HFFc6 (cell line): ENCODE measurements around the gene XCL2. TPM values are rescaled to one million over a fixed set of nuclear protein-coding genes. Genes with fewer than 3 reads are reported as not detected.

Experiments
- DNase-seq: peaks from one replicate; pipeline ENCODE4 v3.0.0-alpha.2; 2018
- H3K27ac Mint-ChIP-seq: 2 replicates; pipeline ENCODE4 v1.8.0; 2020; ENCODE audit warnings: mild to moderate bottlenecking, mixed read lengths
- H3K27me3 Mint-ChIP-seq: 2 replicates; pipeline ENCODE4 v1.8.0; 2021; ENCODE audit warnings: mild to moderate bottlenecking, moderate library complexity, mixed read lengths; ENCODE audit not compliant: insufficient read depth
- H3K36me3 Mint-ChIP-seq: 2 replicates; pipeline ENCODE4 v1.8.0; 2021; ENCODE audit warnings: low read depth, mixed read lengths
- H3K4me1 Mint-ChIP-seq: 2 replicates; pipeline ENCODE4 v1.8.0; 2020; ENCODE audit warnings: low read depth, mixed read lengths
- H3K4me3 Mint-ChIP-seq: 2 replicates; pipeline ENCODE4 v1.8.0; 2020; ENCODE audit warnings: mild to moderate bottlenecking, moderate library complexity, mixed read lengths
- H3K9me3 Mint-ChIP-seq: 2 replicates; pipeline ENCODE4 v1.8.0; 2020; ENCODE audit warnings: mild to moderate bottlenecking, mixed read lengths
- total RNA-seq, 6 experiments: library from RNA; stranded (reverse); fragmentation: NEBNext Ultra II Directional; extraction: Animal tissue kit (Norgen Biotek cat#: 25700); gene quantifications; 2 replicates in 1 of 6; 3 replicates in 5 of 6; pipeline ENCODE4 v1.2.3, GENCODE V29; 2021
- TF ChIP-seq, protein P1 (sequence below): fragments of 200-600 bp; sonication (generic); IDR thresholded peaks from 2 replicates; pipeline ENCODE4 v1.5.0; 2021; ENCODE audit warnings: antibody characterized with exemption, mild to moderate bottlenecking

Gene XCL2
- total RNA-seq, 6 experiments from 2014 or later, result not detected

DNA sequence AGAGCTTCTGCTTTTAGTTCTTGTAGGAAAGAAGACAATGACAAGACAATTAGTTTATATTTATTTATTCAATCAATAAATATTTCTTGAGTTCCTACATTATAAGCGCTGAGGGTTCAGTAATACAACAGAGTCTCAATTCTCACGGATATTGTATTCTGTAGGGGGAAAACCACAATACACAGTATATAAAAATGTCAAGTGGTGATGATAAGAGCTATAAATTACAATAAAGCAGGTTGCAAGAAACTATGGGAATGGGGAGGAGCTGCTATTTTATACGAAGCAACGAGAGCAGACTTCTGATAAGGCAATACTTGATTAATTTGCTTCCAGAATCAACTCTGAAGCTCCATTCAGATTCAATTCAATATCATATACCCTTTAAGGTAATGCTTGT is 22.0 kb upstream of the XCL2 start:
- Mint-ChIP-seq H3K27me3 (peaks cover 3% of the 10 kb centered on the region), H3K9me3 (no peaks in the 10 kb centered on the region), H3K4me1 (no peaks in the 10 kb centered on the region), H3K36me3 (no peaks in the 10 kb centered on the region), H3K4me3 (no peak overlapping the region), H3K27ac (no peak overlapping the region)
- TF ChIP-seq, protein P1, sequence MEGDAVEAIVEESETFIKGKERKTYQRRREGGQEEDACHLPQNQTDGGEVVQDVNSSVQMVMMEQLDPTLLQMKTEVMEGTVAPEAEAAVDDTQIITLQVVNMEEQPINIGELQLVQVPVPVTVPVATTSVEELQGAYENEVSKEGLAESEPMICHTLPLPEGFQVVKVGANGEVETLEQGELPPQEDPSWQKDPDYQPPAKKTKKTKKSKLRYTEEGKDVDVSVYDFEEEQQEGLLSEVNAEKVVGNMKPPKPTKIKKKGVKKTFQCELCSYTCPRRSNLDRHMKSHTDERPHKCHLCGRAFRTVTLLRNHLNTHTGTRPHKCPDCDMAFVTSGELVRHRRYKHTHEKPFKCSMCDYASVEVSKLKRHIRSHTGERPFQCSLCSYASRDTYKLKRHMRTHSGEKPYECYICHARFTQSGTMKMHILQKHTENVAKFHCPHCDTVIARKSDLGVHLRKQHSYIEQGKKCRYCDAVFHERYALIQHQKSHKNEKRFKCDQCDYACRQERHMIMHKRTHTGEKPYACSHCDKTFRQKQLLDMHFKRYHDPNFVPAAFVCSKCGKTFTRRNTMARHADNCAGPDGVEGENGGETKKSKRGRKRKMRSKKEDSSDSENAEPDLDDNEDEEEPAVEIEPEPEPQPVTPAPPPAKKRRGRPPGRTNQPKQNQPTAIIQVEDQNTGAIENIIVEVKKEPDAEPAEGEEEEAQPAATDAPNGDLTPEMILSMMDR, result no peak
- DNase-seq, result no peak

DNA sequence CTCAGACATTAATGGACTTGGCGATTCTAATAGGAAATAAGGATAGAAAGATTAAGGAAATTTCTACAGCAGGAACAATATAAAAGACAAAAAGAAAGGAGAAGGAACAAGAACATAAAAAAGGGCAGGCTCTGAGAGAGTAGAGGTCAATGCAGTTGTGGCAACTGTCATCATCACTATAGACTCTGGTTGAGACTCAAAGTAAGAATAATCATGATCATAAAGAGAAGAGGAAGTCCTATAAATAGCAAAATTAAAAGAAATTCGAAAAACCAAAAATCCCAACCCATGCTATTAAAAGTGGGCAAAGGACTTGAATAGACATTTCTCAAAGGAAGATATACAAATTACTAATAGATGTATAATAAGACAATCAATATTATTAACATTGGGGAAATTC is 18.2 kb upstream of the XCL2 start:
- no peak overlapping the region for H3K4me3 Mint-ChIP-seq
- peaks cover 4% of the 10 kb centered on the region for H3K27me3 Mint-ChIP-seq
- H3K27ac Mint-ChIP-seq, result no peak overlapping the region
- H3K9me3 Mint-ChIP-seq, result no peaks in the 10 kb centered on the region
- TF ChIP-seq, protein P1, result no peak
- H3K36me3 Mint-ChIP-seq, result no peaks in the 10 kb centered on the region
- no peak for DNase-seq
- H3K4me1 Mint-ChIP-seq, result peaks cover 9% of the 10 kb centered on the region

DNA sequence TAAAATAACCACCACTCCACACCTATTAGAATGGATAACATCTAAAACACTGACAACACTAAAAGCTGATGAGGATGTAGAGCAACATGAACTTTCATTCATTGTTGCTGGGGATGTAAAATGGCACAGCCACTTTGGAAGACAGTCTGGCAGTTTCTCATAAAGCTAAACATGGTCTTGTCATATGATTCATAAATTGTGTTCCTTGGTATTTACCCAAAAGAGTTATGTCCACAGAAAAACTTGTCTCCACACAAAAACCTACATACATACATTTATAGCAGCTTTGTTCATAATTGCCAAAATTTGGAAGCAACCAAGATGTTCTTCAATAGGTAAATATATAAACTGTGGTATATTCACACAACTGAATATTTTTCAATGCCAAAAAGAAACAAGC is 16.6 kb upstream of the XCL2 start:
- Mint-ChIP-seq H3K36me3 (no peaks in the 10 kb centered on the region), H3K27ac (no peak overlapping the region), H3K4me1 (peaks cover 9% of the 10 kb centered on the region), H3K4me3 (no peak overlapping the region), H3K27me3 (peaks cover 4% of the 10 kb centered on the region), H3K9me3 (no peaks in the 10 kb centered on the region)
- no peak for DNase-seq
- TF ChIP-seq, protein P1, result no peak

DNA sequence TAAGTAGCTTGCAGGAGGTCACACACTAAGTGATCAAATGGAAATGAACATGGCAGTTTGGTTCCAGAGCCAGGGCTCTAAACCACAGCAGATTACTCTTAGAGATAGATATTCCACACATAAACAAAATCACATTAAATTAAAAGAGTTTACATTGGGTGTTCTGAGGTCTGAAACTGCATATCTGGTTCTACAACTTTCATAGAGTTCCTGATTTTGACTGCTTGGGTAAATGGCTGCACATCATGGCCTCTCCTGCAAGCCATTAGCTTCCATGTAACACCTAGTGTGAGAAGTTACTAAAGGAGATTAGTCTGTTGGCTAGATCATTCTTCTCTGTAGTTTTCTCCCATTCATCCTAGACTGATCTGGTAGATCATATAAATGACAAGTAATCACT is 12.8 kb upstream of the XCL2 start:
- H3K27ac Mint-ChIP-seq, result no peak overlapping the region

DNA sequence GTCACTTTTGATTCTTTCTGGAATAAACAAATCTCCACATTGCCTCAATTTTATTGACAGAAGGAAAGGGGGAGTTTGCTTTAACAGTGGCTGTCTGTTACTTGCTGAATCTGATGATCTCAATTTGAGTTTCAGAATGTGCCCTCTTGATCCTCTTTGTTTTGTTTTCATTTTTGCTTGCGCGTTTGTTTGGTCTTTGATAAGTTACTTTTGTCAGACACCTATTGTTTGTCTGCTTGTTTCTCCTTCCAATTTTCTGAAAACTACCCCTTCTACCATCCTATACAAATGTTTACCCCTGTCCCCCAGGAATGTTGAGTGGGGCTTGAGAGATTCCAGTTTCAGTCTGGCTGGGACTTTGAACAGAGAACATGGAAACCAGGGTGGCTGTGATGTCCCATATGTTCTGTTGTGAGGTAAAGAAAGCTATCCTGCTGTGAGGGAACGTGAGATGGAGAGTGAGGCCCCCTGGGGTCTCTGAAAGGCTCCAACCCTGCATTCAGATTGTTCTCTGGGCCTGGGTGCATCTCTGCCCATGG is 11.8 kb upstream of the XCL2 start:
- H3K4me3 Mint-ChIP-seq, result no peak overlapping the region
- no peak for DNase-seq
- no peak overlapping the region for H3K27ac Mint-ChIP-seq
- H3K36me3 Mint-ChIP-seq, result no peaks in the 10 kb centered on the region
- peaks cover 9% of the 10 kb centered on the region for H3K4me1 Mint-ChIP-seq
- H3K9me3 Mint-ChIP-seq, result no peaks in the 10 kb centered on the region
- H3K27me3 Mint-ChIP-seq, result peaks cover 3% of the 10 kb centered on the region; the same call in 1 of the 2 replicates
- TF ChIP-seq, protein P1, result no peak

More for the DNA sequence above, 12.8 kb upstream of the XCL2 start:
- no peak overlapping the region for H3K4me3 Mint-ChIP-seq
- H3K36me3 Mint-ChIP-seq, result no peaks in the 10 kb centered on the region
- H3K9me3 Mint-ChIP-seq, result no peaks in the 10 kb centered on the region
- DNase-seq, result no peak
- peaks cover 3% of the 10 kb centered on the region; the same call in 1 of the 2 replicates for H3K27me3 Mint-ChIP-seq
- TF ChIP-seq, protein P1, result no peak
- peaks cover 9% of the 10 kb centered on the region for H3K4me1 Mint-ChIP-seq
